Central memory CD8-positive, alpha-beta T cell (primary cell): ENCODE results near the gene PI4KA.
"Not testable (repeated sequence)": the region's sequence is repeated elsewhere in the genome, so short reads cannot be mapped to it uniquely, and the experiment has no call there.

Experiments
- ATAC-seq: fragments of 150-1000 bp; cut with Tn5 transposase; replicated peaks from 2 replicates; pipeline ENCODE4 v1.10.0; 2022; ENCODE audit warnings: mild to moderate bottlenecking, moderate FRiP score, moderate number of reproducible peaks; ENCODE audit not compliant: poor library complexity, severe bottlenecking; ENCODE audit errors: extremely low read depth
- DNase-seq, 2 donors: peaks; one replicate each; pipeline ENCODE4 v3.0.0; 2021; ENCODE audit warnings: low spot score in 2 of 2
- H3K27ac Mint-ChIP-seq: one replicate; pipeline ENCODE4 v1.8.0; 2022; ENCODE audit warnings: low read depth, mild to moderate bottlenecking, moderate library complexity, mixed read lengths
- H3K27me3 Mint-ChIP-seq: one replicate; pipeline ENCODE4 v1.8.0; 2022; ENCODE audit warnings: mixed read lengths
- H3K36me3 Mint-ChIP-seq: one replicate; pipeline ENCODE4 v1.8.0; 2022; ENCODE audit warnings: mild to moderate bottlenecking, moderate library complexity, mixed read lengths; ENCODE audit not compliant: insufficient read depth
- H3K4me1 Mint-ChIP-seq: one replicate; pipeline ENCODE4 v1.8.0; 2022; ENCODE audit warnings: mixed read lengths
- H3K4me3 Mint-ChIP-seq: one replicate; pipeline ENCODE4 v1.8.0; 2022; ENCODE audit warnings: mild to moderate bottlenecking, moderate library complexity, mixed read lengths
- H3K9me3 Mint-ChIP-seq: one replicate; pipeline ENCODE4 v1.8.0; 2022; ENCODE audit warnings: mixed read lengths

The PI4KA gene

GRCh38 chr22:20748082-20748481 lies 110.5 kb downstream of the PI4KA start:
- Mint-ChIP-seq H3K9me3 (no peaks in the 10 kb centered on the region), H3K36me3 (peaks cover 34% of the 10 kb centered on the region), H3K27ac (no peak overlapping the region), H3K27me3 (no peaks in the 10 kb centered on the region), H3K4me1 (peaks cover 5% of the 10 kb centered on the region), H3K4me3 (no peak overlapping the region)
- ATAC-seq (no peak), DNase-seq (no peak)

GRCh38 chr22:20747223-20747622 lies 111.4 kb downstream of the PI4KA start:
- H3K27me3 Mint-ChIP-seq: no peaks in the 10 kb centered on the region
- H3K27ac Mint-ChIP-seq: no peak overlapping the region
- ATAC-seq (no peak), DNase-seq (no peak)
- no peak overlapping the region for H3K4me3 Mint-ChIP-seq
- peaks cover 35% of the 10 kb centered on the region for H3K36me3 Mint-ChIP-seq
- H3K9me3 Mint-ChIP-seq: no peaks in the 10 kb centered on the region
- peaks cover 5% of the 10 kb centered on the region for H3K4me1 Mint-ChIP-seq

- Mint-ChIP-seq H3K36me3 (peaks cover 40% of the 10 kb centered on the region), H3K9me3 (no peaks in the 10 kb centered on the region)
- no peak for ATAC-seq
Measured at GRCh38 chr22:20746431-20747189, 112.0 kb downstream of the PI4KA start.

GRCh38 chr22:20745119-20745518 lies 113.5 kb downstream of the PI4KA start:
- no peaks in the 10 kb centered on the region for H3K9me3 Mint-ChIP-seq
- peaks cover 46% of the 10 kb centered on the region for H3K36me3 Mint-ChIP-seq
- no peaks in the 10 kb centered on the region for H3K4me1 Mint-ChIP-seq

More at GRCh38 chr22:20746431-20747189, 112.0 kb downstream of the PI4KA start:
- no peak for DNase-seq
- Mint-ChIP-seq H3K27me3 (no peaks in the 10 kb centered on the region), H3K27ac (no peak overlapping the region), H3K4me3 (no peak overlapping the region), H3K4me1 (peaks cover 5% of the 10 kb centered on the region)

GRCh38 chr22:20744456-20744855 lies 114.2 kb downstream of the PI4KA start:
- Mint-ChIP-seq H3K27ac (no peak overlapping the region), H3K27me3 (no peaks in the 10 kb centered on the region), H3K4me1 (no peaks in the 10 kb centered on the region), H3K4me3 (no peak overlapping the region), H3K36me3 (peaks cover 47% of the 10 kb centered on the region), H3K9me3 (no peaks in the 10 kb centered on the region)
- DNase-seq: no peak
- ATAC-seq: no peak

More at GRCh38 chr22:20745119-20745518, 113.5 kb downstream of the PI4KA start:
- Mint-ChIP-seq H3K27ac (no peak overlapping the region), H3K27me3 (no peaks in the 10 kb centered on the region), H3K4me3 (no peak overlapping the region)
- ATAC-seq (no peak), DNase-seq (no peak)

GRCh38 chr22:20742764-20743163 lies 115.8 kb downstream of the PI4KA start:
- H3K9me3 Mint-ChIP-seq: no peaks in the 10 kb centered on the region
- ATAC-seq (no peak), DNase-seq (no peak)
- no peak overlapping the region for H3K4me3 Mint-ChIP-seq
- no peaks in the 10 kb centered on the region for H3K4me1 Mint-ChIP-seq
- H3K27me3 Mint-ChIP-seq: no peaks in the 10 kb centered on the region
- H3K27ac Mint-ChIP-seq: no peak overlapping the region
- peaks cover 58% of the 10 kb centered on the region for H3K36me3 Mint-ChIP-seq

GRCh38 chr22:20741634-20742581 lies 116.7 kb downstream of the PI4KA start:
- Mint-ChIP-seq H3K4me1 (no peaks in the 10 kb centered on the region), H3K9me3 (no peaks in the 10 kb centered on the region), H3K36me3 (peaks cover 50% of the 10 kb centered on the region), H3K4me3 (no peak overlapping the region), H3K27ac (peak overlapping the region; percentile 25), H3K27me3 (no peaks in the 10 kb centered on the region)
- peak in 1 of 2 donors; percentile 28 for DNase-seq
- no peak for ATAC-seq

- Mint-ChIP-seq H3K36me3 (peaks cover 48% of the 10 kb centered on the region), H3K27ac (no peak overlapping the region), H3K4me1 (peaks cover under 1% of the 10 kb centered on the region), H3K9me3 (no peaks in the 10 kb centered on the region), H3K4me3 (no peak overlapping the region), H3K27me3 (no peaks in the 10 kb centered on the region)
- no peak for DNase-seq
- no peak for ATAC-seq
Measured at GRCh38 chr22:20741008-20741633, 117.5 kb downstream of the PI4KA start.

- DNase-seq (no peak), ATAC-seq (no peak)
- H3K4me1 Mint-ChIP-seq: peaks cover 6% of the 10 kb centered on the region
- H3K27ac Mint-ChIP-seq: no peak overlapping the region
- peaks cover 50% of the 10 kb centered on the region for H3K36me3 Mint-ChIP-seq
- H3K27me3 Mint-ChIP-seq: no peaks in the 10 kb centered on the region
- H3K4me3 Mint-ChIP-seq: no peak overlapping the region
- no peaks in the 10 kb centered on the region for H3K9me3 Mint-ChIP-seq
Measured at GRCh38 chr22:20740222-20740951, 118.2 kb downstream of the PI4KA start.

GRCh38 chr22:20738394-20739089 lies 120.1 kb downstream of the PI4KA start:
- no peaks in the 10 kb centered on the region for H3K27me3 Mint-ChIP-seq
- H3K9me3 Mint-ChIP-seq: no peaks in the 10 kb centered on the region
- H3K27ac Mint-ChIP-seq: peak overlapping the region; percentile 41
- H3K36me3 Mint-ChIP-seq: peaks cover 38% of the 10 kb centered on the region
- no peak overlapping the region for H3K4me3 Mint-ChIP-seq
- ATAC-seq (no peak), DNase-seq (no peak)
- peaks cover 6% of the 10 kb centered on the region for H3K4me1 Mint-ChIP-seq

- ATAC-seq, H3K27ac Mint-ChIP-seq, DNase-seq, H3K9me3 Mint-ChIP-seq, H3K4me1 Mint-ChIP-seq, H3K4me3 Mint-ChIP-seq, H3K27me3 Mint-ChIP-seq: not testable (repeated sequence)
- H3K36me3 Mint-ChIP-seq: peaks cover 34% of the 10 kb centered on the region
Measured at GRCh38 chr22:20736891-20737290, 121.7 kb downstream of the PI4KA start.
